Rectal smooth muscle tissue (tissue), 1 donor: ENCODE measurements around the gene SPATA21.

Experiments used
- H3K27ac ChIP-seq: one replicate; pipeline ENCODE4 v1.7.0; 2013; ENCODE audit warnings: low read depth, low read length, inconsistent platforms
- H3K27me3 ChIP-seq: one replicate; pipeline ENCODE4 v1.7.0; 2013; ENCODE audit warnings: low read length; ENCODE audit not compliant: control insufficient read depth, insufficient read depth
- H3K36me3 ChIP-seq: one replicate; pipeline ENCODE4 v1.7.0; 2013; ENCODE audit warnings: low read length; ENCODE audit not compliant: control insufficient read depth, insufficient read depth
- H3K4me1 ChIP-seq: one replicate; pipeline ENCODE4 v1.7.0; 2013; ENCODE audit warnings: low read length; ENCODE audit not compliant: control insufficient read depth, insufficient read depth
- H3K4me3 ChIP-seq: one replicate; pipeline ENCODE4 v1.7.0; 2013; ENCODE audit warnings: low read length
- H3K9ac ChIP-seq: one replicate; pipeline ENCODE4 v1.7.0; 2013; ENCODE audit warnings: low read length

The SPATA21 gene

GRCh38 chr1:16405441-16405840 is 31.8 kb downstream of the SPATA21 start:
- Histone ChIP-seq H3K4me3 (no peak overlapping the region), H3K4me1 (no peaks in the 10 kb centered on the region), H3K36me3 (no peaks in the 10 kb centered on the region), H3K27me3 (no peaks in the 10 kb centered on the region), H3K27ac (no peak overlapping the region), H3K9ac (no peak overlapping the region)

- Histone ChIP-seq H3K4me1 (no peaks in the 10 kb centered on the region), H3K27me3 (no peaks in the 10 kb centered on the region), H3K4me3 (no peak overlapping the region), H3K27ac (no peak overlapping the region), H3K36me3 (no peaks in the 10 kb centered on the region), H3K9ac (no peak overlapping the region)
Measured at GRCh38 chr1:16402742-16403141, 34.5 kb downstream of the SPATA21 start.

- no peaks in the 10 kb centered on the region for H3K4me1 ChIP-seq
- H3K27me3 ChIP-seq, result no peaks in the 10 kb centered on the region
- H3K4me3 ChIP-seq, result no peak overlapping the region
- H3K27ac ChIP-seq, result no peak overlapping the region
- H3K36me3 ChIP-seq, result peaks cover 23% of the 10 kb centered on the region
- H3K9ac ChIP-seq, result no peak overlapping the region
Measured at GRCh38 chr1:16398371-16398953, 38.8 kb downstream of the SPATA21 start.

- no peak overlapping the region for H3K4me3 ChIP-seq
- no peaks in the 10 kb centered on the region for H3K27me3 ChIP-seq
- H3K4me1 ChIP-seq, result peaks cover 3% of the 10 kb centered on the region
- no peak overlapping the region for H3K27ac ChIP-seq
- no peak overlapping the region for H3K9ac ChIP-seq
- peaks cover 25% of the 10 kb centered on the region for H3K36me3 ChIP-seq
Measured at GRCh38 chr1:16397120-16397519, 40.1 kb downstream of the SPATA21 start.

- Histone ChIP-seq H3K4me3 (no peak overlapping the region), H3K9ac (no peak overlapping the region), H3K27ac (no peak overlapping the region), H3K27me3 (no peaks in the 10 kb centered on the region), H3K4me1 (peaks cover 3% of the 10 kb centered on the region), H3K36me3 (peaks cover 25% of the 10 kb centered on the region)
Measured at GRCh38 chr1:16396591-16396990, 40.6 kb downstream of the SPATA21 start.

- H3K9ac ChIP-seq, result no peak overlapping the region
- no peaks in the 10 kb centered on the region for H3K27me3 ChIP-seq
- H3K4me1 ChIP-seq, result peaks cover 3% of the 10 kb centered on the region
- H3K4me3 ChIP-seq, result no peak overlapping the region
- H3K36me3 ChIP-seq, result peaks cover 25% of the 10 kb centered on the region
- H3K27ac ChIP-seq, result no peak overlapping the region
Measured at GRCh38 chr1:16394977-16395376, 42.2 kb downstream of the SPATA21 start.

GRCh38 chr1:16393570-16394521 is 43.4 kb downstream of the SPATA21 start:
- Histone ChIP-seq H3K36me3 (peaks cover 25% of the 10 kb centered on the region), H3K4me1 (peaks cover 3% of the 10 kb centered on the region), H3K9ac (no peak overlapping the region), H3K27me3 (no peaks in the 10 kb centered on the region), H3K27ac (no peak overlapping the region), H3K4me3 (no peak overlapping the region)

GRCh38 chr1:16392740-16393569 is 44.3 kb downstream of the SPATA21 start:
- Histone ChIP-seq H3K27ac (no peak overlapping the region), H3K4me1 (peaks cover 3% of the 10 kb centered on the region), H3K27me3 (no peaks in the 10 kb centered on the region), H3K9ac (no peak overlapping the region), H3K36me3 (peaks cover 25% of the 10 kb centered on the region), H3K4me3 (no peak overlapping the region)

- peaks cover 17% of the 10 kb centered on the region for H3K36me3 ChIP-seq
- no peak overlapping the region for H3K27ac ChIP-seq
- H3K9ac ChIP-seq, result no peak overlapping the region
- peaks cover 8% of the 10 kb centered on the region for H3K4me1 ChIP-seq
- H3K27me3 ChIP-seq, result no peaks in the 10 kb centered on the region
- no peak overlapping the region for H3K4me3 ChIP-seq
Measured at GRCh38 chr1:16391411-16391810, 45.8 kb downstream of the SPATA21 start.

- Histone ChIP-seq H3K36me3 (no peaks in the 10 kb centered on the region), H3K27ac (peak overlapping the region; percentile 59), H3K27me3 (no peaks in the 10 kb centered on the region), H3K4me1 (peaks cover 20% of the 10 kb centered on the region), H3K4me3 (peak overlapping the region; percentile 63), H3K9ac (no peak overlapping the region)
Measured at GRCh38 chr1:16387201-16388188, 49.7 kb downstream of the SPATA21 start.

- peaks cover 20% of the 10 kb centered on the region for H3K4me1 ChIP-seq
Measured at GRCh38 chr1:16386454-16387113, 50.6 kb downstream of the SPATA21 start.

More at GRCh38 chr1:16386454-16387113, 50.6 kb downstream of the SPATA21 start:
- H3K27ac ChIP-seq, result peak overlapping the region; percentile 59
- H3K4me3 ChIP-seq, result no peak overlapping the region
- no peaks in the 10 kb centered on the region for H3K27me3 ChIP-seq
- H3K9ac ChIP-seq, result no peak overlapping the region
- H3K36me3 ChIP-seq, result no peaks in the 10 kb centered on the region
